H1 (cell line): Measurements from ENCODE around the gene SAMD14. TPM values are rescaled to one million over a fixed set of nuclear protein-coding genes. Genes with fewer than 3 reads are reported as not detected.
A peak's percentile ranks its signal among the peaks of the same experiment; 100 is the strongest.

Experiments
- CTCF ChIA-PET: fragments of 300-600 bp; sonication (Branson Sonifier 250); formaldehyde crosslinking; loops from one replicate; lab custom pipeline; 2021; ENCODE audit not compliant: partially characterized antibody; lab: Charles Lee
- POLR2A ChIA-PET: fragments of 300-600 bp; sonication (Branson Sonifier 250); formaldehyde crosslinking; loops from one replicate; lab custom pipeline; 2021; ENCODE audit warnings: inconsistent platforms; ENCODE audit not compliant: partially characterized antibody; lab: Charles Lee
- DNase-seq, 2 experiments: peaks; one replicate each; pipeline versions ENCODE4 v3.0.0 to v3.0.0-alpha.2; 2010 to 2022; ENCODE audit warnings: low spot score in 2 of 2, low read depth in 1 of 2, mixed read lengths in 1 of 2
- FAIRE-seq: peaks from 2 replicates; lab custom pipeline; 2011; peaks lifted over from hg19 to GRCh38; lab: Jason Lieb, UNC
- H2AFZ ChIP-seq: 2 replicates; pipeline ENCODE4 v1.8.1; 2012; ENCODE audit warnings: low read length, inconsistent platforms
- H2AK5ac ChIP-seq: 2 replicates; pipeline ENCODE4 v1.6.1; 2013; ENCODE audit warnings: low read depth, low read length
- H2BK120ac ChIP-seq: replicated peaks from 2 replicates; pipeline ENCODE3; 2013; ENCODE audit warnings: low read depth, low read length, inconsistent platforms
- H2BK12ac ChIP-seq: 2 replicates; pipeline ENCODE4 v1.6.1; 2013; ENCODE audit warnings: low read depth, low read length
- H2BK15ac ChIP-seq: 2 replicates; pipeline ENCODE4 v1.6.1; 2013; ENCODE audit warnings: low read length
- H2BK20ac ChIP-seq: 2 replicates; pipeline ENCODE4 v1.6.1; 2013; ENCODE audit warnings: low read length
- H2BK5ac ChIP-seq: 2 replicates; pipeline ENCODE4 v1.6.1; 2013; ENCODE audit warnings: low read depth, low read length
- H3K14ac ChIP-seq: 2 replicates; pipeline ENCODE4 v1.6.1; 2013; ENCODE audit warnings: inconsistent platforms; ENCODE audit not compliant: insufficient read length
- H3K18ac ChIP-seq: 2 replicates; pipeline ENCODE4 v1.6.1; 2013; ENCODE audit warnings: low read length; ENCODE audit errors: extremely low read depth
- H3K23ac ChIP-seq: 2 replicates; pipeline ENCODE4 v1.6.1; 2013; ENCODE audit warnings: inconsistent platforms; ENCODE audit not compliant: insufficient read length
- H3K23me2 ChIP-seq: 2 replicates; pipeline ENCODE4 v1.6.1; 2013; ENCODE audit warnings: low read depth, low read length
- H3K27ac ChIP-seq: 2 replicates; pipeline ENCODE4 v1.6.1; 2011; ENCODE audit warnings: low read depth, low read length, inconsistent platforms
- H3K27me3 ChIP-seq, 4 experiments: replicated peaks in 1 of 4; 1 replicate in 1 of 4; 2 replicates in 3 of 4; pipeline versions ENCODE4 v1.6.1 to v1.8.1; 2011 to 2013; ENCODE audit warnings: low read length in 3 of 4, mild to moderate bottlenecking in 3 of 4, inconsistent platforms in 2 of 4, mixed read lengths in 2 of 4, moderate library complexity in 1 of 4; ENCODE audit not compliant: control insufficient read depth in 3 of 4, insufficient read depth in 3 of 4; ENCODE audit errors: extremely low read depth in 1 of 4
- H3K36me3 ChIP-seq, 4 experiments: 2 replicates each; pipeline versions ENCODE4 v1.6.1 to v1.8.1; 2011 to 2013; ENCODE audit warnings: mild to moderate bottlenecking in 4 of 4, low read length in 3 of 4, moderate library complexity in 2 of 4, control low read depth in 1 of 4, inconsistent platforms in 1 of 4; ENCODE audit not compliant: insufficient read depth in 4 of 4, control insufficient read depth in 2 of 4
- H3K4ac ChIP-seq: replicated peaks from 2 replicates; pipeline ENCODE3; 2013; ENCODE audit warnings: low read length, low read depth, mixed read lengths, inconsistent platforms; ENCODE audit not compliant: insufficient read length
- H3K4me1 ChIP-seq, 4 experiments: replicated peaks in 1 of 4; 1 replicate in 1 of 4; 2 replicates in 3 of 4; pipeline versions ENCODE4 v1.6.1 to v1.8.1; 2011 to 2013; ENCODE audit warnings: low read length in 3 of 4, inconsistent platforms in 2 of 4, mixed read lengths in 1 of 4; ENCODE audit not compliant: insufficient read depth in 4 of 4, control insufficient read depth in 3 of 4
- H3K4me2 ChIP-seq, 2 experiments: 2 replicates each; pipeline versions ENCODE4 v1.6.1 to v1.8.1; 2011 to 2013; ENCODE audit warnings: low read depth in 2 of 2, low read length in 2 of 2, control low read depth in 1 of 2, inconsistent platforms in 1 of 2, mild to moderate bottlenecking in 1 of 2; ENCODE audit not compliant: insufficient read depth in 1 of 2
- H3K4me3 ChIP-seq, 4 experiments: fragments of 200-600, 300-600 bp in 1 of 4; sonication (generic), shearing (Covaris generic), sonication (Bioruptor Twin) in 1 of 4; 2 replicates each; pipeline versions ENCODE4 v1.5.1 to v1.8.1; 2011 to 2016; ENCODE audit warnings: low read length in 4 of 4, low read depth in 3 of 4, control low read depth in 2 of 4, inconsistent platforms in 2 of 4, mild to moderate bottlenecking in 2 of 4, mixed read lengths in 1 of 4, moderate library complexity in 1 of 4; ENCODE audit not compliant: insufficient read depth in 2 of 4; ENCODE audit errors: extremely low read depth in 1 of 4
- H3K56ac ChIP-seq: replicated peaks from 2 replicates; pipeline ENCODE3; 2013; ENCODE audit warnings: low read depth, mild to moderate bottlenecking, mixed read lengths, low read length, inconsistent platforms; ENCODE audit not compliant: insufficient read length
- H3K79me1 ChIP-seq: 2 replicates; pipeline ENCODE4 v1.6.1; 2013; ENCODE audit warnings: low read depth, low read length, control low read depth
- H3K79me2 ChIP-seq, 2 experiments: 2 replicates each; pipeline versions ENCODE4 v1.6.1 to v1.8.1; 2012 to 2013; ENCODE audit warnings: low read length in 2 of 2, mild to moderate bottlenecking in 2 of 2, inconsistent platforms in 1 of 2; ENCODE audit not compliant: insufficient read depth in 2 of 2, control insufficient read depth in 1 of 2
- H3K9ac ChIP-seq, 4 experiments: replicated peaks in 1 of 4; 1 replicate in 1 of 4; 2 replicates in 3 of 4; pipeline versions ENCODE4 v1.6.1 to v1.8.1; 2011 to 2013; ENCODE audit warnings: low read depth in 3 of 4, low read length in 3 of 4, control low read depth in 2 of 4, mild to moderate bottlenecking in 2 of 4, moderate library complexity in 2 of 4, inconsistent platforms in 1 of 4; ENCODE audit errors: extremely low read depth in 1 of 4
- H3K9me3 ChIP-seq, 2 experiments: 2 replicates each; pipeline versions ENCODE4 v1.6.1 to v1.8.1; 2012 to 2013; ENCODE audit warnings: mild to moderate bottlenecking in 2 of 2, moderate library complexity in 2 of 2, control low read depth in 1 of 2, inconsistent platforms in 1 of 2, low read depth in 1 of 2, low read length in 1 of 2, mixed read lengths in 1 of 2; ENCODE audit not compliant: insufficient read depth in 2 of 2
- H4K20me1 ChIP-seq, 2 experiments: replicated peaks in 1 of 2; 2 replicates each; pipeline versions ENCODE3 to v1.8.1; 2011 to 2013; ENCODE audit warnings: inconsistent platforms in 2 of 2, low read length in 2 of 2, mild to moderate bottlenecking in 1 of 2; ENCODE audit not compliant: insufficient read depth in 2 of 2, control insufficient read depth in 1 of 2
- H4K5ac ChIP-seq: 2 replicates; pipeline ENCODE4 v1.6.1; 2013; ENCODE audit warnings: low read length, low read depth, mixed read lengths, inconsistent platforms; ENCODE audit not compliant: insufficient read length
- H4K8ac ChIP-seq: 2 replicates; pipeline ENCODE4 v1.8.0; 2013; ENCODE audit warnings: mild to moderate bottlenecking, moderate library complexity, low read length, inconsistent platforms; ENCODE audit not compliant: insufficient read depth; ENCODE audit errors: extremely low read depth
- H4K91ac ChIP-seq: replicated peaks from 2 replicates; pipeline ENCODE3; 2013; ENCODE audit warnings: low read length, mixed read lengths, inconsistent platforms; ENCODE audit not compliant: insufficient read length
- BRCA1 ChIP-seq: IDR thresholded peaks from 2 replicates; pipeline ENCODE4 v1.6.1; 2012; ENCODE audit warnings: low read depth, low read length, improper control_type of control experiment
- CEBPB ChIP-seq: IDR thresholded peaks from 2 replicates; pipeline ENCODE4 v1.6.1; 2012; ENCODE audit warnings: low read depth, low read length
- CTBP2 ChIP-seq: IDR thresholded peaks from 2 replicates; pipeline ENCODE4 v1.7.0; 2011; ENCODE audit warnings: borderline replicate concordance, mild to moderate bottlenecking, moderate library complexity, mixed read lengths, low read length; ENCODE audit not compliant: insufficient read depth, insufficient read length
- FOSL1 ChIP-seq: IDR thresholded peaks from 2 replicates; pipeline ENCODE4 v1.6.1; 2011; ENCODE audit warnings: mild to moderate bottlenecking, low read depth, low read length, moderate library complexity; ENCODE audit not compliant: insufficient read depth
- POLR2A ChIP-seq, 2 experiments: IDR thresholded peaks; 1 replicate in 1 of 2; 2 replicates in 1 of 2; pipeline ENCODE4 v1.6.1; 2011; ENCODE audit warnings: low read depth in 2 of 2, low read length in 2 of 2, mild to moderate bottlenecking in 2 of 2; ENCODE audit errors: control extremely low read depth in 1 of 2
- POU5F1 ChIP-seq: IDR thresholded peaks from 2 replicates; pipeline ENCODE4 v1.6.1; 2011; ENCODE audit warnings: low read depth, mild to moderate bottlenecking, low read length, moderate library complexity
- SIX5 ChIP-seq: IDR thresholded peaks from 2 replicates; pipeline ENCODE4 v1.6.1; 2011; ENCODE audit warnings: mild to moderate bottlenecking, low read depth, low read length
- SP2 ChIP-seq: IDR thresholded peaks from 2 replicates; pipeline ENCODE4 v1.6.1; 2012; ENCODE audit warnings: mild to moderate bottlenecking, low read length, inconsistent platforms
- TEAD4 ChIP-seq: IDR thresholded peaks from 2 replicates; pipeline ENCODE4 v1.6.1; 2012; ENCODE audit warnings: low read depth, low read length, inconsistent platforms, mixed read lengths
- ZNF274 ChIP-seq: IDR thresholded peaks from 2 replicates; pipeline ENCODE4 v1.7.0; 2012; ENCODE audit warnings: low read length, borderline replicate concordance; ENCODE audit errors: extremely low read depth
- WGBS, 2 experiments: shearing (Covaris generic) in 1 of 2; methylation state at CpG; one replicate each; pipeline versions ENCODE4 v1.1.6 to v1.1.7; 2013 to 2015; ENCODE audit warnings: low lambda C conversion rate in 2 of 2, mixed read lengths in 2 of 2, inconsistent platforms in 1 of 2, low coverage in 1 of 2, missing lambda C conversion rate in 1 of 2; ENCODE audit not compliant: insufficient replicate concordance in 2 of 2, insufficient coverage in 1 of 2, insufficient read length in 1 of 2; ENCODE audit errors: extremely low coverage in 1 of 2, missing lambda C conversion rate in 1 of 2; 5-methylcytosine and 5-hydroxymethylcytosine counted together
- polyA plus RNA-seq, 7 experiments: library from polyadenylated mRNA; depleted of rRNA in 3 of 7; stranded (reverse) in 5 of 7; unstranded in 2 of 7; fragments of >200 nt in 5 of 7; fragments of 200-250 nt in 2 of 7; gene quantifications; 1 replicate in 5 of 7; 2 replicates in 1 of 7; 4 replicates in 1 of 7; pipeline versions ENCODE4 v1.2.1 to v1.2.3, GENCODE V29; 2011 to 2013; ENCODE audit warnings: missing spikeins in 2 of 7, mixed read lengths in 2 of 7
- total RNA-seq: library from RNA; stranded (reverse); fragmentation: NEBNext Ultra II Directional; extraction: Animal tissue kit (Norgen Biotek cat#: 25700); gene quantifications from 2 replicates; pipeline ENCODE4 v1.2.1, GENCODE V29; 2021

Gene SAMD14
- total and polyA plus RNA-seq, 2 of the 8 experiments (the other 6 are each of a cell fraction or from before 2014, with no cell fraction given) = 5.7 to 5.8 TPM

DNA sequence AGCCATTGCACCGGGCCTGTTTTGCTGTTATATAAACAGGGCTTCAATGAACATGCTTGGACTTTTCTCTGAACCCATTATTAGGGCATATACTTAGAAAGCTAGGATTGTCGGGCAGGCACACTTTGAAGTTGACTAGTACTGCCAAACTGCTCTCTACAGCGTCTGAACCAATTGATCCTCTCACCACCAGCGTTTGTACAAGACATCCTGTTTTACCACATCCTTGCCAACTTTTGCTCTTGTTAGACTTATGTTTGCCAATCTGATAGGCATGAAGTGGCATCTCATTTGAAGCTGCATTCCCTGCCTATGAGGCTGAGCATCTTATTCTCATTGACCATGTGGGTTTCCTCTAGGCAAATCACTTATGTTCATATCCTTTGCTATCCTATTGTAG, 27.9 kb upstream of the SAMD14 start:
- Histone ChIP-seq H3K4me1 (peaks cover 0 to 7% (median 6%) of the 10 kb centered on the region in 4 experiments; a peak in 4 of 7 replicates), H2AK5ac (no peak overlapping the region), H2BK12ac (no peak overlapping the region), H4K8ac (no peak overlapping the region), H3K27ac (no peak overlapping the region), H3K23ac (no peak overlapping the region), H4K5ac (no peak overlapping the region), H3K79me1 (no peaks in the 10 kb centered on the region), H3K9me3 (no peaks in the 10 kb centered on the region), H2BK5ac (no peak overlapping the region), H3K4me2 (no peak overlapping the region), H3K23me2 (peaks cover 8% of the 10 kb centered on the region), H3K36me3 (no peaks in the 10 kb centered on the region), H2AFZ (0 out of 2 replicates have a peak overlapping the region, but pooled peaks have one; percentile 34), H3K27me3 (peaks cover 0 to 6% (median 0%) of the 10 kb centered on the region in 4 experiments; a peak in 2 of 7 replicates), H2BK120ac (no peak overlapping the region), H3K9ac (no peak overlapping the region), H3K79me2 (no peaks in the 10 kb centered on the region), H3K4me3 (no peak overlapping the region), H3K4ac (no peak overlapping the region), H3K18ac (no peak overlapping the region), H4K91ac (no peak overlapping the region), H4K20me1 (no peaks in the 10 kb centered on the region), H3K14ac (no peak overlapping the region), H3K56ac (no peak overlapping the region), H2BK15ac (no peak overlapping the region), H2BK20ac (no peak overlapping the region)
- TF ChIP-seq SP2 = no peak
- no peak for TF ChIP-seq POU5F1
- TF ChIP-seq POLR2A (IDR thresholded peaks at IDR 0.05; ENCODE audit: control extremely low read depth in 1 of 2, low read depth in 2 of 2, low read length in 2 of 2) = no peak
- TF ChIP-seq SIX5 = no peak
- no peak for TF ChIP-seq FOSL1
- no peak for TF ChIP-seq CTBP2
- no peak for TF ChIP-seq TEAD4
- no peak for TF ChIP-seq CEBPB
- TF ChIP-seq ZNF274 = no peak
- TF ChIP-seq BRCA1 = no peak
- CTCF ChIA-PET = interaction anchor here (1.5 to 21.5 kb wide), 5 partner anchors 10 to 43 kb away, joined by 6 to 299 read pairs (median 13); partner anchors contain the start of gene SAMD14
- DNase-seq (no peak), FAIRE-seq (no peak)
- POLR2A ChIA-PET = no interaction called here
- WGBS, 2 experiments = 86% methylated on average over 4 of the region's 4 CpGs; no CpG with 5 or more reads in 1 of the 2 experiments
